NCI-H345 treated with DMSO at 0.1 percent for 48 hours (cell line): ENCODE data around the gene ELOVL5.
A peak's percentile ranks its signal among the peaks of the same experiment; 100 is the strongest.
"Not testable (repeated sequence)": the region's sequence is repeated elsewhere in the genome, so short reads cannot be mapped to it uniquely, and the experiment has no call there.

ENCODE experiments used
- DNase-seq: peaks from one replicate; lab custom pipeline; 2025; ENCODE audit not compliant: unreplicated experiment; lab: John Stamatoyannopoulos, UW

The ELOVL5 gene

DNA sequence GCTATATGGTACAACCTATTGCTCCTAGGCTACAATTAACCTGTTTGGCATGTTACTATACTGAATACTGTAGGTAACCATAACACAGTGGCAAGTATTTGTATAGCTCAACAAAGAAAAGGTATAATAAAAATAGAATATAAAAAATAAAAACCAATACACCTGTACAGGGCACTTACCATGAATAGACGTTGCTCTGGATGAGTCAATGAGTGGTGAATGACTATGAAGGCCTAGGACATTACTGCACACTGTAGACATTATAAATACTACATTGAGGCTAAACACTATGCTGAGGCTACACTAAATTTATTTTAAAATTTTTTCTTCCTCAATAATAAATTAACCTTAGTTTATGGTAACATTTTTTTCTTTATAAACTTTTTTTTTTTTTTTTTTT lies 18.6 kb downstream of the ELOVL5 start:
- no peak for DNase-seq

DNA sequence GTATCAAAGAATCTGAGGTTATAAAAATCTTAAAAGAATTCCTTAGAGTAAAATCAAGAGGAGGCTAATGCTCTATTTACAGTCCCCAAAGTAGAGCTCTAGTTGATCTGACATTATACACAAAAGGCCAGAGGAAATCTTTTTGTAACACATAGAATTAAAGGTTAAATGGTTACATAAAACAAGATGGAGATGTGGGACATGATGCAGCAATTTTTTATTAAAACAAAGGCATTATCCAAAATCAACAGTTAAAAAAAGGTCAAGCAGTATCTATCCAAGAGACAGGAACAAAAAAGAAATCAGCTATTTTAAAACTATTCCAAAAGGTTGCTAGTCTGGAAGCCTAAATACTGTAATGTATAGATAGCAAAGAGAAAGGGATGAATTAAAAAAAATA lies 20.4 kb downstream of the ELOVL5 start:
- DNase-seq: no peak

DNA sequence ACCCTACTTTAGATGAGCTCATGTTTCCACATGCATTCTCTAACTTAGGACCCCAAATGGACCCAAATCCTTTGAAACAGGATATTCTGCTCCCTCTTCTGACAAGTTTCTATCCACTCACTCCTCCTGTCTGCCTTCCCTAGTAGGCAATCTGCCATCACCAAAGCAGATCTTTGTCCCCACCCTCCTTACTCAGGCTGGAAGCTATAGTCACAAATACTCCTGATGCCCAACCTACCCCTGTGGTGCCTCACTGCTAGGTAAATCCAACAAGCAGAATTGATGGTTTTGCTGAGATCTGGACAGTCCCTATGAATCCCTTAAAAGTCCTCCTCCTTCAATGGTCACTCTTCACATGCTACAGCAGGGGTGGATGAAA lies 21.7 kb downstream of the ELOVL5 start:
- no peak for DNase-seq

DNA sequence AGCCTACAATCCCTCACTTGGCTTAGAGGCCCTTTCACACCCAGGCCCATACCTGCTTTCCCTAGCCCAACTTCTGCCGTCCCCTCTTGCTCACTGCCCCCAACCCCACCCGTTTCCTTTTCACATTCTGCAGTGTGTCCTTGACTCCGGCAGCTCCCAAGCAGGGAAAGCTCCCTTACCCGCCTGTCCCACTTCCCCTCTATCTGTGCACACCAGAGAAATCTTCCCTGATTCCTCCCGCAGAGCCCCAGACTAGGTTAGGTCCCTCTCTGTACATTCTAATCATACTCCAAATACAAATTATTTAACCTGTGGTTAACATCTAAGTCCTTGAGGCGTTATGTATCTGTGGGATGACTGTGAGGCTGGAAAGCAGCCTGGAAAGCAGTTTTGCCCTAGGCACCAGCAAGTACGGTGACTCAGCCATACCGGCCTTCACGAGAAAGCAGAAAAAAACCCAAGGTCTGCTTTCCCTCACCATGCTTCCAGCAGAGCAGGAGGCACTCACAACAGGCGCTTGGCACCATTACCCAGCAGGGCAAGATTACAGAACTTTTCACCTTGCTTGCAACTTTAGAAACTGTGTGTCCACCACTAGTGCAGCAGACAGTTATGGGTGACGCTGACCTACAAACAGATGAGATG lies 22.3 kb downstream of the ELOVL5 start:
- DNase-seq: no peak

DNA sequence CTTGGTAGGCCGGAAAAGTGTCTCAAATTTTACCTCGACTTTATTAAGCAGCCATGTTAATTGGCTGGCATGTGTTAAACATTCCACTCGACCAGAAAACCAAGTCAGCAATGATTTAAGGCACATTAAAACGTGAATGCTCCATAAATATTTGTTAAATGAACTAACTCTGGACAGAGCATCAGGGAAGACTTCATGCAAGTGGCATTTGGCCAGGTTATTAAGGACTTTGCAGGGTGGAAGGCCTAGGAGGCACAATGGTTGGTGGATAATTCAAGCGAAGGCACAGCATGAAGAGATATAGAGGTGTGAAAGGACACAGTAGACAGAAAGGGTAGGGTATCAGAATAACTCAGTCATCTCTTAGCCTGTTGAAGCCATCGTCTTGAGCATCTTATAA lies 23.0 kb downstream of the ELOVL5 start:
- DNase-seq: no peak

DNA sequence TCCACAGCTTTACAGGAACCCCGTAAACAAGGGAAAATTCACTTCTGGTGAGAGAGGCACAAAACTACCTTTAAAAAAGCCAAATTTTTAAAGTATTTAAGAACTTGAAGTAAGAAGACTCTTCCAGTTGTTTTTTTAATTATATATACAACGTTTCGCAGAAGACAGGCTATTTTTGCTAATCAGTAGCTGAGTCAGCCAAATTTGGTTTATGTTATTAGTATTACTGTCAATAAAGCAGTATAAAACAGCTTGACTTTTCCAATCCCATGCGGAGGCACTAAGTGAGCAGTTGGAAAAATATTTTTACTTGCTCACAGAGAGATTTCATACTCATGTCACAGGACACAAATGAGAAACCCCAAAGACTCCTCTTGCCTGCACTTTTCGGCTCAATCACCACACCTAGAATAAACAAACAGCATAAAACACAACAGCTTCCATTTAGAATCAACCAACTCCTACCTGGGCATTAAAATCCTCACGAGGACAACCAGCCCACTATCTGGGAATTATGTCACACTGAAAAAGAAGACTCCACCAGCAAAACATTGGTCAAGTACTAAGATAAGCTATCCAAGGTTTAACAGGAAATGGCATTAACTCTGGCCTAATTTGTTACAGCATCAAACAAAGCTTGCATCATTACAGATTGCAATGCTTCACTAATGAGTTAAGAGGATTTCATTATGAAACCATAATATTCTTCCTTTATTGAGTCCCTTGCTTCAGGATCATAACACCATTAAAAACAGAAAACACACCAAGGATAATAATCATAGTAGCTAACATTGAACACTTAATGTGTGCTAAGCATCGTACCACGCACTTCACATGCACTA lies 26.3 kb downstream of the ELOVL5 start:
- DNase-seq: no peak

DNA sequence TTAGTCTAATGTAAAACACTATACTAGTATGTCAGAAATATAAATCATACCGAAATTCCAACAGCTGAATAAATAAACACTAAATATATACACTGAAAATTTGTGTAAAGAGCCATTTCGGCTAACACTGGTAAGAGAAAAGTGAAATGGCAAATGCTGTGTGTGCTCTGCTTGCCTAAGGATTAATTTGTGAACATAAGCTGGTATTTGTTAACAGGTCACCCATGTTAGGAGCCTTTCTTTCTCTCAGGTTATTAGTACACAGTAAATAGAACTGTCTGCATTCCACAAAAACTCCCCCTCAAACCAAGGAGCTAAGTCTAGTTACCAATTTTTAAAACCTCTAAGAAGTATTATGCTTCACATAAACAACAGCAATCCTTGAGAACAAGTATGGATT lies 27.0 kb downstream of the ELOVL5 start:
- no peak for DNase-seq

DNA sequence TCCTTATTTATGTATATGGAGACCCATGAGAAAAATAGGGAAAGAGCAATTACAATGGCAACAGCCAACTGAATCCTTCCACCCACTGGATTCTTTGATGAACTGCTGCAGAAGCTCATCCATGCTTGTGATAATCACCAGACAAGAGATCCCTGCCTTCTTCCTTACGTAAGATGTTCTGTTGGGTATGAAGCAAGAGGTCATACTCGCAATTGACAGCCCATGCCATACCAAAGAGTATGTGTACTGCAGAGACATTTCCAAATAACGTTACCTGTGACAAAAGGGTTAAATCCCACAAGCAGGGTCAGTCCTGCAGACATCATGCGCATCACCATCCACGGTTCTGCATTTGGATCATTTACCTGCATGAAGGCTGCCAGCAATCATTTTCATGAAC lies 27.8 kb downstream of the ELOVL5 start:
- DNase-seq: no peak

DNA sequence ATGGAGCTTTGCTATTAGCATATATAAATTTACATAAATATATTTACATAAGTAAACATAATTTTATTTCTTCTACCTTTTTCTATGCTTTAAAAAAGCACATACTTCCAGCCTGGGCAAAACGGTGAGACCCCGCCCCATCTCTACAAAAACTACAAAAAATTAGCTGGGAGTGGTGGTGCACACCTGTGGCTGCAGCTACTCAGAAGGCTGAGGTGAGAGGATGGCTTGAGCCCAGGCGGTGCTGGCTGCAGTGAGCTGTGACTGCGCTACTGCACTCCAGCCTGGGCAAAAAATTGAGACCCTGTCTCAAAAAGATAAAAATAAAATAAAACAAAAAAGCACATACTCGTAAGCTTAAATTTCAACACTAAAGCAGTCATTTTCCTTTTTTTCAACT lies 30.3 kb downstream of the ELOVL5 start:
- no peak for DNase-seq

DNA sequence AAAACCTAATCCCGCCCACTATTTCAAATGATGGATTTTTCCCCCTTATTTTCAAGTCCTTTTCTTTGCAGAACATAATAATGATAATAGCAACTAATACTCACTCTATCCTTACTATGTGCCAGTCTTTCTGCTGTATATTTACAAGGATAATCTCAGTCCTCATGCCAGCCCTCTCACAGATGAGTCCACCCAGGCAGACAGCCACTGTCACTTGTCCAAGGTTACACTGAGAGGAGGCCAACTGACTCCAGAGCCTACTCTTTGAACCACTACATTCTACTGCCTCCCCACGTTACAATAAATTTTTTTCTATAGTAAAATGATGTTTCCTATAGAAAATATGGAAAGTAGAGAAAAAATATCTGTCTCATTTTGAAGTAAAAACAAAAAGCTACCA lies 30.9 kb downstream of the ELOVL5 start:
- DNase-seq: no peak

DNA sequence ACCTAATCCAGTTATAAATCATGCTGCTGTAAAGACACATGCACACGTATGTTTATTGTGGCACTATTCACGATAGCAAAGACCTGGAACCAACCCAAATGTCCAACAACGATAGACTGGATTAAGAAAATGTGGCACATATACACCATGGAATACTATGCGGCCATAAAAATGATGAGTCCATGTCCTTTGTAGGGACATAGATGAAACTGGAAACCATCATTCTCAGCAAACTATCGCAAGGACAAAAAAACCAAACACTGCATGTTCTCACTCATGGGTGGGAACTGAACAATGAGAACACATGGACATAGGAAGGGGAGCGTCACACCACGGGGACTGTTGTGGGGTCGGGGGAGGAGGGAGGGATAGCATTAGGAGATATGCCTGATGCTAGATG lies 31.5 kb downstream of the ELOVL5 start:
- not testable (repeated sequence) for DNase-seq

DNA sequence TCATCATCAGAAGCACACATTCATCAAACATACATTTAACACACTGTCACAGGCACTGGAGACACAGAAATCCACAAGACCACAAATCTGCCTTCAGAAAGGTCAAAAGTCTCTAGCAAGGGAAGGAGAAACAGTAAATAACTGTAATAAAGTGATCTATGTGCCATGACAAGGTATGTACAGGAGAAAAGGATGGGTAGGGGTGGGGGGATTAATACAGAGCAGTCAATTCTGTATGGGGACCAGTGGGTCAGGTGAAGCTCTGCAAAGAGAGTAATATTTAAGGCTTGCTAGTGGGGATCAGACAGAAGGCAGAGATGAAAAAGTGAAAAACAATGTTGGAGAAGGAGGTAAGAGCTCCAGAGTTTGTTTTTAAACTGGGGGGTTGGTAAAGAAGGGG lies 32.6 kb downstream of the ELOVL5 start:
- no peak for DNase-seq

DNA sequence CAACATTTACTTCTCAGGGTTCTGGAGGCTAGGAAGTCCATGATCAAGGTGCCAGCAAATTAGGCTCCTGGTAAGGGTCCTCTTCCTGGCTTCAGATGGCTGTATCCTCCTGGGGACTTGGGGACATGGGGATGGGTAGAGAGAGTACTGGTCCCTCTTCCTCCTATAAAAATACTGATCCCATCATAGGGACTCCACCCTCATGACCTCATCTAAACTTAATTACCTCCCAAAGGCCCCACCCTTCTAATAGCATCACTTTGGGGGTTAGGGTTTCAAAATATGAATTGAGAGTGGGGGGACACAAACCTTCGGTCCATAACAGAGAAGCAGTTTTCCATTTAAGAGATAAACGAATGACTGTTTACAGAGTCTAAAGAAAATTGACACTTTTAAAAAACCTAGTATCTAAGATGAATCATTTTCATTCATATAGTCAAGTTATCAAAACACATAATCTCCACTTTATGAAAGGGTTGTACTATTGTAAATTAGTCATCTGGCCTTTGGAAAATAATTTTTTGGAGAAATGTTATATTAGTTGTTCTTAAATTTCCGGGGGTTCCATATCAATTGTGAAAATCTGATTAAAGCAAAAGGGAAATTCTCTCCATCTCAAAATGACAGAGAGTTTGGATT lies 33.5 kb downstream of the ELOVL5 start:
- no peak for DNase-seq

DNA sequence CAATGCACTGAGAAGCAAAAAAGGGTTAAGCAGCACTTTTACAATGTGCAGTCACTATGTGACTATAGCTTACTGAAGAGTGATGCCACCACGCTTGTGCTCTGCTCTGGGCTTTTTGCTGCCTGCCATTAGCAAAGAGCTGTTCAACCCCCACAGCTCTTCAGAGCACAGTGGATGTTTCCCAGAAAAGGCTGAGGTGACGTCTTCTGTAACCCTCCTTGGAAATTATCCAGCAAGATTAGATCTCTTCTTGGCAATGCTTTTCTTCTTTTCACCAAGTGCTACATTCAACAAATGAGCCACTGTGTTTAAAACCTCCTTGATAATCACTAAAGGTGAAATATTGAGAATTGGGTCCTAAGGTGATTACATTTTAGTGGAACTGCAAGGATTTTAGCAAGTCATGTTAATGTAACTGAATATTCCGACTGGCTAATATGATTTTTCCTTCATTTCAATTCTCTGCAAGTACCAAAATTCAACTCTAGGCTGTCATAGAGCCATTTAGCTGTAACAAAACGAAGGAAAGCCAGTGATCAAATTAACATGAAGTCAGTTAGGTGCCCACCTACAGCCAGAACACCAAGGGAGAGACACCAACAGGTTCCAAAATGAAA lies 34.9 kb downstream of the ELOVL5 start:
- no peak for DNase-seq

DNA sequence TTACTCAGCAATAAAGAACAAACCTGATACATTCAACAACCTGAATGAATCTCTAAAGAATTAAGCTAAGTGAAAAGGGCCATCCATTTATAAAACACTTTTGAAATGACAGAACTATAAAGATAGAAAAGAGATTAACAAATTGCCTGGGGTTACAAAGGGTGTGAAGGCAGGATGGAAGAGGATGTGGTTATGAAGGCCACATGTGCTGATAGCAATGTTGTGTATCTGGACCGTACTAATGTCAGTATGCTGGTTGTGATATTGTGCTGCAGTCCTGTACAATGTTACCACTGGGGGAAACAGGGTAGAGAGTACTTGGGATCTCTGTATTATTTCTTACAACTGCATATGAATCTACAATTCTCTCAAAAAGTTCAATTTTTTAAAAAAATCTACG lies 36.4 kb downstream of the ELOVL5 start:
- no peak for DNase-seq

DNA sequence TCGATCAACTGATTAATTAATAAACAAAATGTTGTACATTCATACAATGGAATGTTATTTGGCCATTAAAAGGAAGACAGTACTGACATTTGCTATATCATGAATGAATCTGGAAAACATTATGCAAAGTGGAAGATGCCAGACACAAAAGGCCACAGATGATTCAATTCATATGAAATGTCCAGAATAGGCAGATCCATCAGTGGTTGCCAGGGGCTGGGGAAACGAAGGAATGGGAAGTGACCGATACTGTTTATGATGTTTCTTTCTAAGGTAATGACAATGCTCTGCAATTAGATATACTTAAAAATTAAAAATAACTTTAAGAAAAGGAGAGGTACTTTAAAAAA lies 37.2 kb downstream of the ELOVL5 start:
- no peak for DNase-seq

DNA sequence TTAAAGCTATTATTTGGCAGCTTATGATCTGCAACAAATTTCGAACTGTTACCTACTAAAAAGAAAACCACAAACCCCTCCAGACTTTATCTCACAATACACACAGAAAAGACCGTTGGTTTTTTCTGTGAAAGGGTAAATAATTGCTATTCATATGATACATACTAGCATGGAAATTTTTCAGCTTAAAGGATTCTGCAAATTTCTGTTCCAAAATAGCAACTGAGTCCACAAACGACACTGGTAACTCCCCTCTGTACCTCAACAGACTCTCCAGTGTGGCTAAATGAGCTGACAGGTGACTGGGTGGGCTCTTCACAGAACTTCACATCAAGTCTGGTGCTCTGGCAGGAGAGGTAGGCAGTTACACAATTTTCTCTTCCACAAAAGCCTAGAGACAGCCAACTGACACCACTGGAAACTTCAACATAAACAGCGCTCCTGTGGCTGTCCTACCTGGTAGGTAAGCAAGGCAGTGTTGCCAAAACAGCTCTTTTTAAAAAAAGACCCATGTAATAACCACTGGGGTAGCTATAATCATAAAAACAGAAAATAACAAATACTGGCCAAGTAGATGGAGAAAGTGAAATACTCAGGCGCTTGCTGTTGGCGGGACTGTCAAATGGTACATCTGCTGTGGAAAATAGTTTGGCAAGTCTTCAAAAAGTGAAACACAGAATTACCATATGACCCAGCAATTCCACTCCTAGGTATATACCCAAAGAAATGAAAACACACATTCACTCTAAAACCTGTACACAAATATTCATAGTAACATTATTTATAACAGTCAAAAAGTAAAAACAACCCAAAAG lies 37.8 kb downstream of the ELOVL5 start:
- DNase-seq: no peak

DNA sequence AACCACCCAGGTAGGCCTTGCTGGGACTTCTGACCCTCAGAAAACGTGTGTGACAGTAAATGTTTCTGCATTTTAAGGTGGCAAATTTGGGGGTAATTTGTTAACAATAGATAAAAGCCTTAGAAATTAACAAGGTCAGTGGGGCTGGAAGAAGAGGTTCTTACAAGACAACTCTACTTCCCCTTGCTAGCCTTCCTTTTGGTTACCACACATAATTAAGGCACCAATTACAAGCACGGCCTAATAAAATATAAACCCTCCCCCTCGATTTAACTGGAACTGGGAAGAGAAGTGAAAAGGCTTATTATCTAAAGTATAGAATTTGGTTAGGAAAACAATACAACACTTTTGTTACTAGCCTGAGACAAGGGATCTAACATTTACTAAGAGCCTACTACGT lies 38.8 kb downstream of the ELOVL5 start:
- DNase-seq: no peak

DNA sequence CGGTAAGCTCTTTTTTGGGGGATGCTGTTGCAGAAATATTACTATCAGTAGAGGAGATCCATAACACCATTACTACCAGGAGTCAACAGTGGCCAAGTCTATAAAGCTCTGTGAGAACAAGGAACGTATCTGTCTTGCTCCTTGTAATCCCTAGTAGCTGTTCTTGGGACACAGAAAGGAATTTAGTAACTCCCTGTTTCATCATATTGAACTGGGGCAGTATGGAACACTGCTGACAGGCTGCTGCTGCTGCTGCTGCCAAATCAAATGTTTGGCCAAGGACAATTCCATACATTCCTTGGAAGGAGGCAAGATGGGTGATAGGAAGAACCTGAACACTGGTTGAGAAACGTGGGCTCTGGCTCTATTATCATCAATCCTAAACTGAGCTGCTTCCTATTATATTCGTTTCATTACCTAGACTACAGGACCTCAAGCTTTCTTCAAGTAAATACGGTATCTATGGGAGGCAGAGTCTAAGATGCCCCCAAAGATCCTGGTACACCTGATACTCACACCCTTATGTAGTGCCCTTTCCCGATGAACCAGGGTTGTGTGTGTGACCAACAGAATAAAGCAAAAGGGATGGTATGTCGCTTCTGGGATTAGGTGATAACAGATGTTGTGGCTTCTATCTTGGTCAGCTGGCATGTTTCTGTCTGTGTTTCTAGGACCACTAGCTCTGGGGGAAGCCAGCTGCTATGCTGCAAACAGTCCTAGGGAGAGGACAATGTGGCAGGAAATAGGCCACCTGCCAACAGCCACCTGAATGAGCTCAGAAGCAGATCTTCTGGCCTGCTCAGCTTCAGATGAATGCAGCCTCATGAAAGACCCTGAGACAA lies 39.5 kb downstream of the ELOVL5 start:
- DNase-seq: peak; percentile 43

DNA sequence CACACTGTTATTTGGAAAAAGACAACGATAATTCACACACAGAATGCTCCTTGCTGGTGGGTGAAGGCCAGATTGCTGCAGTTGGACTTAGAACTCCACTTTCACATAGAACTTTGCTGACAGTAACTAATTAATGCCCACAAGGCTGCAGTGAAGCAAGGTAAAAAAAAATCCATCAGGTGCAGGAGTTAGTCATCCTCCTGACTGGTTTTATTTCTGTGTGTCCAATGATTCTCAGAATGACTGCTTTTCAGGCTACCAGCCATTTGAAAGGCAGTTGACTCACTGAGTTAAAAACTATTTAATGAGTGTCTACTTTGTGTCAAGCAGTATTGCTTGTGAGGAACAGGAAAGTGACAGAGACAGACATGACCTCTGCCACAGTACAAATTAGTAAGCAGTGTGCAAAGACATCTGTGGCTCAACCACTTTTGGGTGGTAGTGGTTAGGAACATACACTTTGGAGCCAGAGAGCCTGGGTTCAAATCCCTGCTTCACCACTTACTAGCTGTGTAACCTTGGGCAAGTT lies 41.9 kb downstream of the ELOVL5 start:
- no peak for DNase-seq
